ENCODE data around the gene PTPN4. TPM values are rescaled to one million over a fixed set of nuclear protein-coding genes. Genes with fewer than 3 reads are reported as not detected.
A peak's percentile ranks its signal among the peaks of the same experiment; 100 is the strongest.

PTPN4 gene
- total and polyA plus RNA-seq, 2 of the 8 experiments (the other 6 are each of a cell fraction or from before 2014, with no cell fraction given) = 28.5 to 105 TPM

- WGBS, 2 experiments (ENCODE audit: extremely low coverage in 1 of 2, insufficient coverage in 1 of 2, insufficient read length in 1 of 2, insufficient replicate concordance in 2 of 2, low coverage in 1 of 2, low lambda C conversion rate in 2 of 2, missing lambda C conversion rate in 1 of 2) = 52% methylated on average over 8 of the region's 8 CpGs; no CpG with 5 or more reads in 1 of the 2 experiments
- Histone ChIP-seq H2BK20ac (ENCODE audit: low read length) (no peak overlapping the region), H3K4me2 (ENCODE audit: insufficient read depth in 1 of 2, low read depth in 2 of 2, low read length in 2 of 2) (peak overlapping the region; percentile 31 to 46), H2BK15ac (ENCODE audit: low read length) (0 out of 2 replicates have a peak overlapping the region, but pooled peaks have one; percentile 92), H3K27ac (ENCODE audit: low read depth, low read length) (no peak overlapping the region), H2BK5ac (ENCODE audit: low read depth, low read length) (no peak overlapping the region), H3K4me1 (replicated peaks in 1 of 4; ENCODE audit: control insufficient read depth in 3 of 4, insufficient read depth in 4 of 4, low read length in 3 of 4) (peaks cover 0 to 6% (median 2%) of the 10 kb centered on the region in 4 experiments; a peak in 3 of 7 replicates), H4K20me1 (replicated peaks in 1 of 2; ENCODE audit: control insufficient read depth in 1 of 2, insufficient read depth in 2 of 2, low read length in 2 of 2) (peaks cover 4 to 6% of the 10 kb centered on the region in 2 experiments), H3K23me2 (ENCODE audit: low read depth, low read length) (no peaks in the 10 kb centered on the region), H3K9me3 (ENCODE audit: insufficient read depth in 2 of 2, low read depth in 1 of 2, low read length in 1 of 2) (no peaks in the 10 kb centered on the region), H3K79me1 (ENCODE audit: low read depth, low read length) (0 out of 2 replicates have a peak, but pooled peaks cover 2% of the 10 kb centered on the region), H3K56ac (replicated peaks; ENCODE audit: insufficient read length, low read depth, low read length) (no peak overlapping the region), H3K79me2 (ENCODE audit: control insufficient read depth in 1 of 2, insufficient read depth in 2 of 2, low read length in 2 of 2) (peaks cover 5 to 37% of the 10 kb centered on the region in 2 experiments), H3K23ac (ENCODE audit: insufficient read length) (no peak overlapping the region), H3K14ac (ENCODE audit: insufficient read length) (no peak overlapping the region), H2BK12ac (ENCODE audit: low read depth, low read length) (peak overlapping the region; percentile 12; the same call in 1 of the 2 replicates), H3K36me3 (ENCODE audit: control insufficient read depth in 2 of 4, insufficient read depth in 4 of 4, low read length in 3 of 4) (no peaks in the 10 kb centered on the region), H2BK120ac (replicated peaks; ENCODE audit: low read depth, low read length) (peak overlapping the region; percentile 54), H4K91ac (replicated peaks; ENCODE audit: insufficient read length, low read length) (no peak overlapping the region), H3K18ac (ENCODE audit: extremely low read depth, low read length) (no peak overlapping the region), H3K27me3 (replicated peaks in 1 of 4; ENCODE audit: control insufficient read depth in 3 of 4, extremely low read depth in 1 of 4, insufficient read depth in 3 of 4, low read length in 3 of 4) (peaks cover 0 to 7% (median 5%) of the 10 kb centered on the region in 4 experiments; a peak in 4 of 7 replicates), H2AK5ac (ENCODE audit: low read depth, low read length) (no peak overlapping the region), H3K4me3 (ENCODE audit: extremely low read depth in 1 of 4, insufficient read depth in 2 of 4, low read depth in 3 of 4, low read length in 4 of 4) (peak overlapping the region in 3 of 4 experiments; percentile 19 to 83 (median 79); a peak in 5 of 8 replicates), H3K9ac (replicated peaks in 1 of 4; ENCODE audit: extremely low read depth in 1 of 4, low read depth in 3 of 4, low read length in 3 of 4) (0 out of 7 replicates have a peak overlapping the region, but pooled peaks of 1 of the 4 experiments have one; percentile 18), H4K8ac (ENCODE audit: extremely low read depth, insufficient read depth, low read length) (no peak overlapping the region), H4K5ac (ENCODE audit: insufficient read length, low read depth, low read length) (no peak overlapping the region), H3K4ac (replicated peaks; ENCODE audit: insufficient read length, low read depth, low read length) (no peak overlapping the region), H2AFZ (ENCODE audit: low read length) (no peak overlapping the region)
- no peak for TF ChIP-seq USF2 (IDR thresholded peaks at IDR 0.05; ENCODE audit: low read length)
- TF ChIP-seq BCL11A (IDR thresholded peaks at IDR 0.05; ENCODE audit: low read depth in 2 of 2, low read length in 2 of 2) = no peak
- no peak for TF ChIP-seq SP2 (IDR thresholded peaks at IDR 0.05; ENCODE audit: low read length)
- TF ChIP-seq CTBP2 (IDR thresholded peaks at IDR 0.05; ENCODE audit: borderline replicate concordance, insufficient read depth, insufficient read length, low read length) = no peak
- TF ChIP-seq CREB1 (IDR thresholded peaks at IDR 0.05) = no peak
- no peak for TF ChIP-seq ASH2L (IDR thresholded peaks at IDR 0.05; ENCODE audit: low read length)
- no peak for TF ChIP-seq TAF7 (optimal IDR thresholded peaks at IDR 0.05; ENCODE audit: borderline replicate concordance, low read depth, low read length)
- no peak for TF ChIP-seq GABPA (IDR thresholded peaks at IDR 0.05; ENCODE audit: borderline replicate concordance, insufficient read depth, low read length)
- ChIA-PET POLR2A (ENCODE audit: partially characterized antibody) (interaction anchor here (0.6 to 1.9 kb wide), 14 partner anchors 9 to 251 kb away, joined by 3 to 13 read pairs (median 4); no protein-coding TSS in a partner anchor), CTCF (ENCODE audit: partially characterized antibody) (interaction anchor here (1.0 to 1.8 kb wide), 2 partner anchors 15 to 125 kb away, joined by 3 to 5 read pairs; no protein-coding TSS in a partner anchor)
- FAIRE-seq (no peak), DNase-seq (ENCODE audit: low read depth in 1 of 2, low spot score in 2 of 2) (no peak)
Observed at GRCh38 chr2:120012363-120012762, 252.6 kb downstream of the PTPN4 start.

Data from H1 (cell line).